HTERT RPE-1 (cell line): ENCODE measurements around the gene NDEL1.

ENCODE experiments used
- in situ Hi-C: fragments of 300-500 bp; cut with MboI; formaldehyde crosslinking; loops from 4 replicates; pipeline ENCODE4 v1.14.3; 2020; ENCODE audit warnings: low sequenced_read_pairs

Gene NDEL1

DNA sequence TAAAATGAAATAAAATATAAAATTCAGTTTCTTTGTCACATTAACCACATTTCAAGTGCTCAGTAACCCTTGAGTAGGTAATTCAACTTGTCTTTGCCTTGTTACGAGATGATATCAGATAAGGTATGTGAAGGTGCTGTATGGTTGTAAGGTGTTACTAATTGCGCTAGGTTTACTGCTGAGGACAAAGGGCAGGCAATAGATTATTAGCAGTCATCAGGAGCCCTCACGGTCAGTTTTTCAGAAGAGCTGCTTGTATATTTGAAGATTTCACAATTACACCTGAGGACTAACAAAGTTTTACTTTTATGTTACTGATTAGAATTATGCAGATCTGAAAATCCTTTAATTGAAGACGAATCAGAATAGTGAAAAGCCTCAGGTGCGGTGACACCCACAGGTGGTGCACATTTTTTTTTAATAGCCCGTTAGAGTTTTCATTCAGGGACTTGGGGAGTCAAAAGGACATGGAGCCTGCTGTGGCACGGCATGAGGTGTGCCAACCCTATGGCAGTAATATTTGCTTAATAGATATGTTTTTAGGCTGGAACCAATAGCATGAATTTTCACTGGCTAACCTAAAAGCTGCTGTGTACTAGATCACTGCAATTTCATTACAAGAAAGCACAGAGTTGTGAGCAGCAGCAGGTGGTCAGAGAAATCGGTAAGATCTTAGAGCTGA lies 16.4 kb downstream of the NDEL1 start:
- in situ Hi-C loops: no loop called here

- in situ Hi-C loops: no loop called here
Observed at GRCh38 chr17:8453326-8453725, 17.6 kb downstream of the NDEL1 start.

GRCh38 chr17:8455665-8456209 lies 20.1 kb downstream of the NDEL1 start:
- in situ Hi-C loops: no loop called here

- in situ Hi-C loops: no loop called here
Observed at GRCh38 chr17:8458128-8458527, 22.4 kb downstream of the NDEL1 start.

GRCh38 chr17:8459107-8459506 lies 23.4 kb downstream of the NDEL1 start:
- in situ Hi-C loops: no loop called here

DNA sequence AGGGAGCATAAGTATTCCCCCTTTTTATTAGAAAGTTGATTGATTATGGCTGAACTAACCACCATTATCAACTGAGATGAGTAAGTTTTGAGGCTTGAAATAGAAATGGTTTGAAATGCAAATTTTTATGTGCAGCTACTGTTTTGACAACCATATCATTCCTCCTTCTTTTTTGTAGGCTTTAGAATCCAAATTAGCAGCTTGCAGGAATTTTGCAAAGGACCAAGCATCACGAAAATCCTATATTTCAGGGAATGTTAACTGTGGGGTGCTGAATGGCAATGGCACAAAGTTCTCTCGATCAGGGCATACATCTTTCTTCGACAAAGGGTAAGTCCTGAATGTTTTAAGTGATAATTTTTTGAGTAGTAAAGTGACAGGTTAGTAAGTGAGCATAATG lies 24.1 kb downstream of the NDEL1 start:
- in situ Hi-C loops: no loop called here

DNA sequence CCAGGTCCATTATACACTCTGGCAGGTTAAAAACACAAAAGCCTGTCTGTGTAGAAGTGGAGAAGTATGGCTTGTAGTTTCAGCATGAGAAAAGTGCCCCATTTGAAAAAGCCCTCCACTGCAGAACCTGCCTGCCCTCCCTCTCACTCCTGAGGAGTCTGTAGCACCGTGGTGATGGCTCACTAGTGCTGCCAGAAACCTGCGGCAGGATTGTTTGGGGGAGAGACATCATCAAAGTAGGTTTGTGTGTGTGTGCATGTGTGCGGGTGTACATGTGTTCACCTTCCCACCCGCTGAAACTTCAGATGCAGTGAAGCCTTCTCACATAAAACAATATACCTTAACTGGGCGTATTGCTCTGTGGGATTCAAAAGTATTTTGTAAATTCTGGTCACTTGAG lies 26.9 kb downstream of the NDEL1 start:
- in situ Hi-C loops: no loop called here

DNA sequence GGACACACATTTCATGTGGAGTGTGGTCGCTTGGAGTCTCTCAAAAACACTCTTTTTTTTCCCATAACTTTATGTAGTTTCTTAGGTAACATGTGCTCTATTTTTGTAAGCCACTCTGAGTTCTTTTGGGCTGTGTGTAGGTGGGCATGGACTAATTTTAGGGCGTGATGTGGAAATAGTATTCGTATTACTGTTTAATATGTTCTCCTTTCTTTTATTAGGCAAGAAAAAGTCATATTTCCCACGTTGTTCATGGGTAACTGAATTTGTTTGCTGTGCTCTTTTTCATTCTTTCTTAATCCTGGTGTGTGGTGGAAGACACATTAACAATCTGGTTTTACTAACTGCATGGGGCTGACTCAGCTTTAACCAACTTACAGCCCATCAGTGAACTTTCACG lies 27.4 kb downstream of the NDEL1 start:
- in situ Hi-C loops: no loop called here

GRCh38 chr17:8464941-8465340 lies 29.3 kb downstream of the NDEL1 start:
- in situ Hi-C loops: no loop called here

DNA sequence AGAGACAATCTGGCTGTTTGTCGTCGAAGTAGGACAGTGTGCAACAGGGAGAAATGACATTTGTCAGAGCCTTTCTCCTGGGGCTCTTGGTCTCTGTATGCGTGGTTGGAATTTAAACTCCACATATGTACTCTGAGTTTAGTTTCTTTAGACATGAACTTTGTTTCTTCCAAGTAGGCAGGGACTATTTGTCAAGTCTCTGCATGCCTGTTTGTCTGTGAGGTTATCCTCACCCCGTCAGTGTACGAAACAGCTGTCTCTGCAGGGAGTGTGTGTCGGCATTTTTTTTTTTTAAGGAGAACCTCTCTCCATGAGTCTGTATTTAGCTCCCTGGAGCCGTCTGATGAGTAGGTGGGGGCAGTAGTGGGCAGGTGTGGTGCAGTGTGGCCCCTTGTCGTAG lies 29.7 kb downstream of the NDEL1 start:
- in situ Hi-C loops: no loop called here

DNA sequence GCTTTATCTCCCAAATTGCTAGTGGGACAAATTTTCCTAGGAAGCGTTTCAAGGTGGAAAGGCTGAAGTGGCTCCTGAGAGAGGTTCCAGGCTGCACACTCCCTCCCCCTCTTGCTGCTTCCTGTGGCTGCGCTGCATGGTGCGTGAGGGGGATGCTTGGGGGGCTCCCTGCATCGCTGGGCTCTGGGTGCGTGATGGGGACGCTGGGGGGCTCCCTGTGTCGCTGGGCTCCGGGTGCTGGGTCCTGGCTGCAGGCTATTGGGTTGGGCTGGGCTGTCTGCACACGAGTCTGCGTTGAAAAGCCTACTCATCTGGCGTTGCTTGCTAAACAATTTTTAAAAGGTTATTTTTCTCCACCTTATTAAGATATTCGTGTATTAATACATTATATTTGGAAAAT lies 30.1 kb downstream of the NDEL1 start:
- in situ Hi-C loops: no loop called here

DNA sequence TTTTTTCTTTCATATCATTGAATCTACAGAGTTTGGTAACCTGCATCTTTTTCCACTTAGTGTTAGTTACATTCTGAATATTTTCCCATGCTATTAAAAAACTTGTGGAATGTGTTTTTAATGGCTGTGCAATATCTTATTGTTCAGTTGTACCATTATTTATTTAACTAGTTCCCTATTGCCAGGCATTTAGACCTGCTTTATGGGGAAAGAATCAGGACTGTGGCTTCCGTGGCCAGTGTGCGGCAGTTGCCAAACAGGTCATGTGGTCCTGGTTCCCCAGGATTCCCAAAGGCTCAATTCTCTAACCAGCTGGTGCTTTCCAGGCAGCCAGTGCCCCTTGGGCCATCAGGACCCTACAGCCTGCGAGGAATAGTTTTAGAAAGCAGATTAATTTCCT lies 30.8 kb downstream of the NDEL1 start:
- in situ Hi-C loops: no loop called here

GRCh38 chr17:8466873-8467272 lies 31.2 kb downstream of the NDEL1 start:
- in situ Hi-C loops: no loop called here

GRCh38 chr17:8467527-8467926 lies 31.8 kb downstream of the NDEL1 start:
- in situ Hi-C loops: no loop called here

DNA sequence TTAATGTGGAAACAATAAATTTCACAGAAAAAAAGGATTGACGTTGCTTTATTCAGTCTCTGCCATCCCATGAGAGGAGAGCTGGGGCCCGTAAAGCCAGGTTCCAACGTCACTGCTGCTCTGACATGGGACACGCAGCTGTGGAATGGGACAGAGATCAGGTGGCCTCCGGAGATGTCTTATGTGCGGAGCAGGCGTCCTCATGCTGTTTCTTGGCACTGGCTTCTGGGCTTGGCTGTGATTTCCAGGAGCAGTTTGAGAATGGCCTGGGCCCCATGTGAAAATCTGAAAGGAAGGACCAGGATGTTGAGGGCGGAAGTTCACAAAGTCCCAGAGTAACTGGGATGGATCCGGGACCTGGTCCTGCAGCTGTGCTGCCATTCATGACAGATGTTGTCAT lies 32.4 kb downstream of the NDEL1 start:
- in situ Hi-C loops: no loop called here

DNA sequence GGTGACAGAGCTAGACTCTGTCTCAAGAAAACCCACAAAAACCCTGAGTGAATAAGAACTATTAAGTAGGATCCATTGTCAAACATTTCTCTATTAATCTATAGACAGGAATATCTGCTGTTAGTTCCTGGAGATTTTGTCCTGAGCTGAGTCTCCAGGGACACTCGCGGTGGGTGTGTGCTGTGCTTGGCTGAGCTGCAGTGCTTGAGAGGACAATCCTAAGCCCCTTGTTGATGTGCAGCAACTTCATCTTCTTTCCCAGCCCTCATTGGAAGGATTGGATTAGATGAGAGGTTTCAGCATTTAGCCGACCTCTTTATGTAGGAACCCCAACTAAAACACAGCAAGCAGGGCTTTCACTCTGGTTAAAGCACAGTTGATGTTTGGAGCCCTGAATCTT lies 33.3 kb downstream of the NDEL1 start:
- in situ Hi-C loops: no loop called here

- in situ Hi-C loops: no loop called here
Observed at GRCh38 chr17:8469964-8470363, 34.3 kb downstream of the NDEL1 start.

DNA sequence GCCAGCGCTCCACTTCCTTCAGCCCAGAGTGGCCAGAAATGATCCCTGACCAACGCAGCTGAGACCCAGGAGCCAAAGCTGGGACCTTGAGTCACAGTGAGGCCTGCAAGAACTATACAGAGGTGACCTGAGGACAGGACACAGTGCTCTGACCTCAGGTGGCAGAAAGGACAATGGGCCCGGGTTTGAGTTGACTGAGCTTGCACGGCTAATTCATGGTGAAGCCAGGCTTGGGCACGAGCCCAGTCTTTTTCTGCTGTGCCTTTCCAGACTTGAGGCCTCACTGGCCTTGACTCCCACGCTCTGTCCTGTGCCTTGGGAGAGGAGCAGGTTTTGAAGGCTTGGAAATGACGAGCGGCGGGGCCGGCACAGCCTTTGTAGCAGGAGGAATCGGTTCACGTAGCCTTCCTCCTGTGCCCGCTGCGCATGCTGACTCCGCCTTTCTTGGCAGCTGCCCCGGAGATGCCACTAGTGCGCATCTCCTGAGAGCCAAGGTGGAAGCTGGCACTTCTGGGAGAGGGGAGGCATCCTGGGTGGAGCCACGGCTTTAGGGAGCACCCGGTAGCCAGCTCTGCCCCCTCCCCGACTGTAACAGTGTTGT lies 34.9 kb downstream of the NDEL1 start:
- in situ Hi-C loops: no loop called here

DNA sequence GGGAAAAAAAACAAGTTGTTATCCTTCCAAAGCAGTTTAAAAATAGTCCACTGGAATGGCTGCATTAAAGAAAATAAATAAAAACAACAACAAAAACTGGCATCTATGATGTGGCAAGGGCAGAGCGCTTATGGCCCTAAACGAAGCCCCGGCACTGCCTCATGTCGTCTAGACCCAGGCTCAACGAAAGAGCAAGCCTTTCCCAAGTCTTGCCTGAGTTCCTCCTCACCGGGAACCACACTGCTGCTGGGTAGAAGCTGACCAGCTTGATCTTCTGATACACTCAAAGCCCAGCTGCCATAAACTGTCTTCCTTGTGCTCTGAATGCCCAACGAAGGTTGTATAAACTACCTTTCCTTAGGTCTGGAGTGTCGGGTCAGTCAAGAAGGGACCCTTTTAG lies 37.0 kb downstream of the NDEL1 start:
- in situ Hi-C loops: no loop called here

- in situ Hi-C loops: no loop called here
Observed at GRCh38 chr17:8473451-8474192, 37.9 kb downstream of the NDEL1 start.

- in situ Hi-C loops: no loop called here
Observed at GRCh38 chr17:8474826-8475225, 39.1 kb downstream of the NDEL1 start.

GRCh38 chr17:8475227-8475626 lies 39.5 kb downstream of the NDEL1 start:
- in situ Hi-C loops: no loop called here
